Adipose tissue (tissue), 3 donors: ENCODE results near the gene DNER. TPM values are rescaled to one million over a fixed set of nuclear protein-coding genes. Genes with fewer than 3 reads are reported as not detected.

ENCODE experiments used
- H3K27ac ChIP-seq: one replicate; pipeline ENCODE4 v1.5.1; 2013; ENCODE audit warnings: low read depth, low read length
- WGBS, 3 donors: extraction: QIAGEN DNeasy Blood & Tissue Kit; methylation state at CpG; one replicate each; pipeline ENCODE4 v1.1.7; 2013; 5-methylcytosine and 5-hydroxymethylcytosine counted together
- polyA plus RNA-seq, 3 donors: library from polyadenylated mRNA; stranded (reverse); fragments of 200-250 nt; gene quantifications; one replicate each; pipeline ENCODE4 v1.2.3, GENCODE V29; 2013
- donor health status: healthy with polysubstance abuse.
- donor health status: Bipolar disorder and iron deficiency.
- donor health status: healthy.

The DNER gene
- polyA plus RNA-seq, 3 donors: 0.30 to 10.8 (median 1.4) TPM

DNA sequence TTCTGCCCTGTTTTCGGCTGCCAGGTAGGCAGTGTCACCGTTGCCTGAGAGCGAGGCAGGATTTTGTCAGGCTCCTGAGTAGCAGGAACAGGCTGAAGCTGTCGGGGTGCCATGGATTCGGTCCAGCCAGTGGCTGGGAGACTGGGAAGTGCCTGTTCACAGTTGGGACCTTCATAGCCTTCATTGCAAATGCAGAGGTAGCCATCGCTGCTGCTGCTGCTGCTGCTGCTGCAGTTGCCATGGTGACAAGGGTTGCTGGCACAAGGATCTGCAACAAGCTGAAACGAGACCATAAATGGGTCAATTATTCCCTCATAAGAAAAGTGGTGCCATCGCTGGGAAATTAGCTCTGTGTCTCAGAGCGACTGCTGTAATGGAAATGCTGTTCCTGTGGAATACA, 122.7 kb downstream of the DNER start:
- 66 to 82% (median 80%) methylated on average over 9 of the region's 9 CpGs for WGBS, 3 donors
- H3K27ac ChIP-seq: no peak overlapping the region

DNA sequence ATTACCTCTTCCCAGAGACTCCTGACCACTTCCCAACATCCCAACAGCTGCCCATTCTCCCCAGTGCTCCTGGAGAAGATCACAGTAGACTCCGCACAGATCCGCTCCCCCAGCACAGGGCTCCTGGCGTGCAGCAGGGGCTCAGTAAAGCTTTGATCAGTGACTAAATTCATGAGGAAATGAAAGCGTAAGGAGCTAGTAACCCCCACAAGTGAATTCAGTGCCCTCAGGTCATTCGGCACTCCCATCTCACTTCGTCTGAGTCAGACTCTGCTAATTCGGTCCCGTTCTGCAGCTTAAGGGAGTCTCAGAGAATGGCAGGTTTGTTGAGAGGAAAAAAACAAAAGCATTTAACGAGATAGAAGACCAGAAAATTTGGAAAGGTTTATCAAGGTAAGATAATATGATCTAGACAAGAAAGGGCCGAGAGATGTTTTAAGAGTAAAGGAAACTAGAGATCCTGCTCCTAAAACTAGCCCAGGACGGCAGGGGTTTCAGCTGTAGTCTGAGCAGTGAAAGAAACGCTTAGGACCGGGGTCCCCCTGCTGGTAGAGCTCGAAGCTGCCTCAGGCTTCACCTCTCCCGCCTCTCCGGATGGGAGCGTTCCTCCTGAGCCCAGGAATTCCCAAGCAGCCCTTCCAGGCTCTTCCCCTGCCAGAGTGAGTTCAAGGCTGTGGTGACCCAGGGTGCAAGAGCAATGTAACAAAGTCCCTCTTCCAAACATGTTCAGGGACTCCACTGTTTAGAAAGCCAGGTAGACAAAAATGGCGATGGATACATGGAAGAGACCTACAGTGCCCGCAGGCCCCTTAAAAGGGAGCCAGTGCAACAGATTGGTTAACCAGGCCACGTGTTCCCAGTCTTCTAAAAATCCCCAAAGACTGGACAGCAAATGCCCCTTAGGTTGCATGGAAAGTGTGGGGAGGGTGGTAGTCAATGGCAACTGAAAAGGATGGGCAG, 127.3 kb downstream of the DNER start:
- H3K27ac ChIP-seq: no peak overlapping the region
- 22 to 26% (median 25%) methylated on average over 20 of the region's 20 CpGs for WGBS, 3 donors

DNA sequence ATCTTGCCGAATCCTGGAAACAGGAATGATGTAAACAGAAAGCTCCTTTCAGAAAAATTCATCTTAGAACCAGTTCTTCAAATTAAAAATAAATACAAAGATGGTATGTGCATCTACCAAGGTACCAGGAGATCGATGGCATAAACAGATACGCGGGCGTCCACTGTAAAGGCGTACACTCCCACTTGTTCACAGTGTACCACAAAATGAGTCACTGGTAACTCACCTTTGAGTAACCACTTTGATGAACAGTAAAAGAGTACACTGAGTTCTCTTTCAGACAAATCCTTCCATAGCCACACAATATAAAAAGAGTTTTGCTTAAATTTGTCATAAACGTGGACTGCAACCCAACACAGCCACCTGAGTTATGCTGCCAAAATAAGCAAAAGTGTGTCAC, 128.3 kb downstream of the DNER start:
- WGBS, 3 donors: 83% methylated on average over 7 of the region's 7 CpGs
- H3K27ac ChIP-seq: no peak overlapping the region

DNA sequence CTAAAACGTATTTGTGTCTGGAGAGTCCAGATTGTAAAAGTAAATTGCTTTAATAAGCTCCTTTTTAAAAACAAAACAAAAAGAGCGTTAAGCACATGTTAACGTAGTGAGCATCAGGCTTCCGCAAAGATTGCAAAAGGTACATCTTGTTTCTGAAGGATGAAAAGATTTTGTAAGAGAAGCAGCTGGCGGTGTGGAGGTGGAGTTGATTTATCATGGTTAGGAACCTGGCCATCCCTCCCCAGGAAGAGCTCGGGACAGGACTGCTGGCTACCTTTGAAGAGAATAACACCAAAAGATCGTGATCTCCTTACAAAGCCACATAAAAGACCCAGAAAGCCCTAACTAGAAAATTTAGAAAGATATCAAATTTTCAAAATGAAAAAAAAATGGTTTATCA, 132.2 kb downstream of the DNER start:
- H3K27ac ChIP-seq: no peak overlapping the region
- 74 to 87% (median 83%) methylated on average over 7 of the region's 7 CpGs for WGBS, 3 donors

DNA sequence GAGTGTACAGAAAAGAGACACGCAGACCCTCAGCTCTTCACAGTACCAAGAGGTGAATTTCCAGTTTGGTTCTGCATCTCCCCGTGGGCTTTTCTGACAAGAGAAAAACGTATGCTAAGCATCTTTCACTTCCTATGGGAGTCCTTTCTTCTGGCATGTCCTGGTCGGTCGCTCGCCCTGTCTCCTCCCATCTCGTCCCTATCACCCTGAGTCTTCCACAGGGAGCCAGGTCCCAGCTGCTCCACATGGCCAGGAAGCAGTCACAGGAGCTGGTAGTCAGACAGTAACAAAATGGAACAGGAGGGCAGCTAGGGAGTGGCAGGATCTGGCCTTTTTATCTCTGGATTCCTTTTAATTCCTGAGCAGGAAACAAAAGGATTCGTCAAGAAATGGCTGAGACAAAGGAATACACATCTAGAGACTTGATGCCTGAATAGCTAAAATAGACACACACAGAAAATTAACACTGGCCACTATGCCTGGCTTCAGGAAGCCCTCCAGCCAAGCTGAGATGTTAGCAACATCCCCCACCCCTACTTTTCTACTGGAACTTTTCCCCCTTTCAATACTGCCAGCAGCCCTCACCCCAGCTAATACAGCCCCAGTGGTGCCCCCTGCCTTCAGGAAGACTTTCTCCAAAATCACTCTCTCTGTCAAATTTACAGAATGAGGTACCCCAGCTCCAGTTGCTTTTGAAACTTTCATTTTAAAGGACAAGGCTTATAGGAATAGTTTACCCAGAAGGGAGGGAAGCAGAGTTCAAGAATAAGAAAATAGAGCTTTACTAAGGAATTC, 136.1 kb downstream of the DNER start:
- 42 to 56% (median 49%) methylated on average over 8 of the region's 8 CpGs for WGBS, 3 donors
- H3K27ac ChIP-seq: no peak overlapping the region

DNA sequence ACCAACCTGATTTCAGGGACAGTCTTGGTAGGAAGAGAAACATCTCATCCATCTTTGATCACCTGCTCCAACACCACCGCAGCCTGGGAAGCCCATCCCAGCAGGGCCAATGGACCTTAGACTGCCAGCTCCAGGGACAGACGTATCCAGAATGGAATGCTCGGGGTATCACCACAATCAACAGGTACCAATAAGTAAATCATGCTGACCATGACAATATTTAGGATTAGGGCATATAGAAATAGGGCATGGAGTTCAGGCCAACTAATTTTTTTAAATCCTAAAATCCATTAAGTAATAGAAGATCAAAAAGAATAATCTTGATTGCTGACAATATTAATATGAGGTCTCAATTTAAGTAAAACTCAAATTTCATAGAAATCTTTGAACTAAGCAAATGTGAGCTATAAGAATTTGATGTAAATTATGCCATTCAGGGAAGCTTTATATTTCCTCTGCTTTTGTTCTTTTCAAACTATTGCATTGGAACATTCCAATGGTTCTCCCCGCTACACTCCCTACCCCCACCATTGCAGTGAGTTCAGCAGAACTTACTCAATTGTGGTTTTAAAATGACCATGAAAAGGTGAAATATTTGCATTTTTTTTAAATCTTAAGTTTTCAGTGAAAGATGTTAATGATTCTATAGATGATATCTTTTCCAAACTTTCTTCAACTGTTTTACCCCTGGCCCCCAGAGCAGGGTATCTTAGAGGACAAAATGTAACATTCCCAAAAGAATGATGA, 138.6 kb downstream of the DNER start:
- 72 to 96% (median 93%) methylated on average over 4 of the region's 4 CpGs for WGBS, 3 donors
- no peak overlapping the region for H3K27ac ChIP-seq

DNA sequence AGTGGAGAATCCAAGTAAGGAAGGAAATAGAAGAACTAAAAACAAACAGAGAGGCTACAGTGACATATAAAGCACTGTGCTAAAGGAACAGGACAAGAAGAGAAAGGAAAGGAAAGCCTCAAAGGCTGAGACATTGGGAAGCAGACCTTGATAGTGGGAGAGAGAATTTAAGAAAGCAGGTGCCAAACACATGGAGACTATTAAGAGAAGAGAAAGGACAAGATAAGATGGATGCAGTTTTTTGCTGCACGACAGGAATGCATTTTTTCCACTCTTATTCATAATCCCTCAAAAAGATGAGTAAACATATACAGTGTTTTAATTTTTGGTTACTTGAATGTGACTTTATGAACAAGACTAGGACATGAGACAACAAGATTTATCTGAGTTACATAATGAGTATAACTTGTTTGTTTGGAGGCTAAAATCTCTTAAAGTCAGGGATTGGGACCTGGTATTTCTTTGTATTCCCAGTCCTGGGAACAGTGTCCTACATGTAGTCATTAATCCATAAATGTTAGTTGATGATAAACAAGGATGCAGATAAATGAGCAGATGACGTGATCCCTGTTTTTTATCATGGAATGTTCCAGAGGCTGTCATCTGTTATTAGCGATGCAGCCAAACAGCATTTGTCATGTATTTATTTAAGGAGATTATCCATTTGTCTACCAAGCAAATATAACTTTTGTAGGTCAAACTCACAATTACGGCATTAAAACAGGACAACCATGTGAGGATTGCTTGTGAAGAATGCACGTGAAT, 141.7 kb downstream of the DNER start:
- H3K27ac ChIP-seq: no peak overlapping the region
- 38 to 61% (median 54%) methylated on average over 5 of the region's 5 CpGs for WGBS, 3 donors

DNA sequence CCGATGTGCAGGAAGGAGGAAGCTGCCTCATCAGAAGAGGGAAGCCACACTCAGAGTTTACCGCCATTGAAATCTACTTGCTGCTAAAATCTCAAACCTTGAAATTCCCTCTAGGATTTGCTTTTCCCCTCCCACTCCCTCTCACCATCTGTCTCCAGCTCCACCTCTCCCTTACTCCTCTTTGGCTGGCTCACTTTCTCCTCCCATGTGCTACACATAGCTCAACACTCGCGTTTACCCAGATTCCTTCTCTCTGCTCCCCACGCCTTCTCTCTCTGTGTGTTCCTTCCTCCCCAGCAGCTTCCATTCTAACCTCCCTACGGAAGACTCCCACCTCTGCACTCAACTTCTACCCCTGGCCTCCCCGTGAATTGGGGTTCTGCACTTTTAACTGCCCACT, 143.1 kb downstream of the DNER start:
- H3K27ac ChIP-seq: no peak overlapping the region
- WGBS, 3 donors: 68 to 73% (median 72%) methylated on average over 7 of the region's 7 CpGs

DNA sequence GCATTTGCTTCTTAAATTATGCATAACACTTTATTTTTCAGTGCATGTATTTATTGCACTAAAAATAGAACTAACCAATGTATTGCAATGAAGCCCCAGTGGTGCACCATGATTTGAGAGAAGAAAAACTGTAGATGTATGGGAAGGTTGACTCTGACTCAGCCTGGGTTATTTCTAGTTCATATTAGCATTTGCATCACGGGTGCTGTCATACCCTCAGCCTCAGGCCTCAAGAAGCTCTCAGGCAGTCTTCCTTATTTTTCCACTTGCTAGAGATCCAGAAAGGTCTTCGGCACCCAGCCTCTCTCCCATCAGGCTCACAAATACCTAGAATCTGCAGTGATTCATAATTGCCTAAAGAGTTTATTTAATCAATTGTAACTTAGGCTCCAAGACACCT, 148.0 kb downstream of the DNER start:
- WGBS, 3 donors: 81 to 96% (median 96%) methylated on average over 2 of the region's 2 CpGs

DNA sequence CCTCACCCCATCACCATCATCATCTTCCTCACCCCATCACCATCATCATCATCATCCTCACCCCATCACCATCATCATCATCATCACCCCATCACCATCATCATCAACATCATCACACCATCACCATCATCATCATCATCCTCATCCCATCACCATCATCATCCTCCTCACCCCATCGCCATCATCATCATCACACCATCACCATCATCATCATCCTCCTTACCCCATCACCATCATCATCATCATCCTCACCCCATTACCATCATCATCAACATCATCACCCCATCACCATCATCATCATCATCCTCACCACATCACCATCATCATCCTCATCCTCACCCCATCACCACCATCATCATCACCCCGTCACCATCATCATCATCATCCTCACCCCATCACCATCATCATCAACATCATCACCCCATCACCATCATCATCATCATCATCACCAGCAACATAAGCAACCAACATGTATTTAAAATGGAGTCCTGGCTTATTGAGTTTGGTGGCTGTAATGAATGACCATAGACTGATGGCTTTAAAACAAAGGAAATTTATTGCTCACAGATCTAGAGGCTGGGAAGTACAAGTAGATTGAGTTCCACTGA, 150.0 kb downstream of the DNER start:
- WGBS, 3 donors: 75 to 90% (median 81%) methylated on average over 2 of the region's 2 CpGs
- H3K27ac ChIP-seq: no peak overlapping the region

More for the DNA sequence above, 148.0 kb downstream of the DNER start:
- no peak overlapping the region for H3K27ac ChIP-seq

DNA sequence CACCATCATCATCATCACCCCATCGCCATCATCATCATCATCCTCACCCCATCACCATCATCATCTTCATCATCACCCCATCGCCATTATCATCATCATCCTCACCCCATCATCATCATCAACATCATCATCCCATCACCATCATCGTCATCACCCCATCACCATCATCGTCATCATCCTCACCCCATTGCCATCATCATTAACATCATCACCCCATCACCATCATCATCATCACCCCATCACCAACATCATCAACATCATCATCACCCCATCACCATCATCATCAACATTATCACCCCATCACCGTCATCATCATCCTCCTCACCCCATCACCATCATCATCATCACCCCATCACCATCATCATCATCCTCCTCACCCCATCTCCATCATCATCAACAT, 151.0 kb downstream of the DNER start:
- no peak overlapping the region for H3K27ac ChIP-seq
- 71 to 95% (median 89%) methylated on average over 5 of the region's 5 CpGs for WGBS, 3 donors

DNA sequence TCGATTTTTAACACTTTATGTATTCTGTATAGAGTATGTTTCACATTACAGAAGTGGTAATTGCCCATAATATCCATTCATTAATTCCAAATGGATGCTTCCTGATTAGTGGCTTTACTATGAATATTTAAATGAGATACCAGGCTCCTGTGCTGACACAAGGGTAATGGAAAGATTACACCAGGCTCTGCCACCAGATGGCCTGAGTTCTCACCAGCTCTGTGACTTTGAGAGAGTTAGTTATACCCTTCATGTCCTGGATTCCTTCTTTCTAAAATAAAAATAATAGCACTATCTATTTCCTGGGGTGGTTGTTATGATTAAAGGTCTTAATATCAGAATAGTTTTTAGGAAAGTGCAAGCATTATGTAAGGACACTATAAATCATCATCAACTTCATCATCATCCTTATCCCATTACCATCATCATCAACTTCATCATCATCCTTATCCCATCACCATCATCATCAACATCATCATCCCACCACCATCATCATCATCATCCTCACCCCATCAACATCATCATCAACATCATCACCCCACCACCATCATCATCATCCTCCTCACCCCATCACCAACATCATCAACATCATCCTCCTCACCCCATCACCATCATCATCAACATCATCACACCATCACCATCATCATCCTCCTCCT, 151.8 kb downstream of the DNER start:
- H3K27ac ChIP-seq: no peak overlapping the region
- WGBS, 3 donors: 37 to 69% (median 60%) methylated on average over 1 of the region's 1 CpG

DNA sequence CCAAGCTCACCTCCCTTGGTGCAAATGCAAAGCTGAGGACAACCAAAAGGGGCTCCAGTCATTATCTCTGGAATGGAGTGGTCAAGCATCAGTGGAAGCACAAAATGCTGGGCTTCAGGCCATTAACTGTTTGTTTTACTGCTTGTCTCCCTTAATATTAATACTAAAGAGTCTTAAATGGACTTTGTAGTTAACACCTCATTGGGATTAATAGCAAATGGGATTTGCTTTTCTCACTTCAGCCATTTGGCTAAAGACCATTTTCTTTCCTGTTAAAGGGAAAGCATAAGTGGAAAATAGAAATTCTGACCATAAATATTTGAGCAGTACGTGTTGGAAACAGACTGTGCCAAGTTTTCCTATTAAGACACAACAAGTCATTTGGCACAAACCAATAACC, 154.4 kb downstream of the DNER start:
- H3K27ac ChIP-seq: no peak overlapping the region
- WGBS, 3 donors: 45 to 61% (median 57%) methylated on average over 1 of the region's 1 CpG

DNA sequence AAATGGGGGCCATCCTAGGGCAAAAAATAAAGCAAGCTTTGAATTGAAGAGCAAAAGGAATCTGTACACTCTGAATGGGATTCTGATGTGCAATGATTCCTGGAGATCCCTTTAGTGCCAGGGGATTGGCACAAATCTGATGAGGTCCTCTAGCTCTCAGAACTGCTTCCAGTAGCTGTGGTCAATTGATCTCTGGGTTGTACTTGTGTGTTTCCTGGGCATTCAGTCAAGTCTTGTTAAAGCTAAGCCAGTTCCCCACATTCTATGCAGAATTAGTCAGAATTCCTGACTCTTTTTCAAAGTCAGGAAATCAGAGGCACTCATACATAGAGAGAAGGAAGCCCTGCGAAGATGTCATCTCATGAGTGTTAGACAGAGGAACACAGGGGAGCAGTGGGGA, 161.3 kb downstream of the DNER start:
- WGBS, 3 donors: 82 to 89% (median 88%) methylated on average over 1 of the region's 1 CpG
- H3K27ac ChIP-seq: no peak overlapping the region

DNA sequence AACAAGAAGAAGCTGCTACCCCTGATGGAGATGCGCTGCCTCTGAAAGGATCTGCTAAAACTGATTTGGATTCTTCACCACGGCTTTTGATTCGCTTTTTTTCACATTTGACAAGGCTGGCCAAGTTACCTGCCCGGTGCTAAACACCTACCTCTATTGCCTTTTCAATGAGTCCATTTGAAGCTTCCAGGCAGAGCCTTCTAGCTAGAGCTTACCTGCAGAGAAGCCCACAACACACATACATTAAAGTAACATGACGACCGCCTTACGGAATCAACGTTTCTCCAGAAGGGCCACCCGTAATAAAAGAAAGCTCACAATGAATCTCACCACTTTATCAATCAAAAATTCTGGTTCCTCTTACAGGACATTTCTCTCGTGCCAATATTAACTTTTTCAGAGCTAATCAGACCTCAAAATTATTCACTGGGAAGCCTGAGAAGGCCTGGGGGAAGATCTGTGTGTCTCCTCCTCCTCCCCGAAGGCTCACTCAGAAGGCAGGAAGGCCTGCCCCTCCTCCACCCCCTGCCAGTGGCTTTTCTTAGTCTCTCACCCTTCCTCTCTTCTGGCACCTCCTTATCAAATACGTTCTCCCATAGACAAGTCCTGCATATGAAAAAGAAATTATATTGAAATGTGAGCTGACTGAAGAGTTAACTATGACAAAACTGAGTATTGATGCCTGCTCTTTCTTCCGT, 171.0 kb downstream of the DNER start:
- 70 to 87% (median 84%) methylated on average over 13 of the region's 13 CpGs for WGBS, 3 donors

DNA sequence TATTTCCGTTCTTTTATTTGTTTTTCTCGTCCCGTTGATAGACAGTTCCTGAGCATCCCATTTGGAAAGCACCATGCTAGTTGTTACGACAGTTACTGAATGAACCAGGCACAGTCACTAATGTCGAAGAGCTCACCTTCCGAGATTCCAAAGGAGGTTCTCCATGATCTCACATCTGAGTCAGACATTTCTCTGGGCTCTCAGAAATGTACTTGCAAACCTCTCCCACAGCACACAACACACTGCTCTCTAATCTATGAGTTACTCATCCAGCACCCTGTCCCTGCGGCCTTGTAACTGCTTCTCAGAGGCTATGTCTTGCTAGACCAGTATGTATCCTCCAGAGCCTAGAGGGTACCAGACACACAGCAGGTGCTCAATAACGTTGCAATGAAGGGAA, 174.7 kb downstream of the DNER start:
- WGBS, 3 donors: 68 to 84% (median 79%) methylated on average over 8 of the region's 8 CpGs

More for the DNA sequence above, 171.0 kb downstream of the DNER start:
- no peak overlapping the region for H3K27ac ChIP-seq

DNA sequence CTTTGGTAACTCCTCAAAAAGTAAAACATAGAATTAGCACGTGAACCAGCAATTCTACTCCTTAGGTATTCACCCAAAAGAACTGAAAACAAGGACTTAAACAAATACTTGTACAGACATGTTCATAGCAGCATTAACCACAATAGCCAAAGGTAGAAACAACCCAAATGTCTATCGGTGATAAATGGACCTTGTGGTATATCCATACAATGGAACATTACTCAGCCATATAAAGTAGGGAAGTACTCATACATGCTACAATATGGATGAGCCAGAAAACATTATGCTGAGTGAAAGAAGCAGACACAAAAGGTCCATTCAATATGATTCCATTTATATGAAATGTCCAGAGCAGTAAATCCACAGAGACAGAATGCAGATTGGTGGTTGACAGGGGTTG, 182.8 kb downstream of the DNER start:
- 86 to 95% (median 90%) methylated on average over 2 of the region's 2 CpGs for WGBS, 3 donors
- no peak overlapping the region for H3K27ac ChIP-seq

More for the DNA sequence above, 174.7 kb downstream of the DNER start:
- no peak overlapping the region for H3K27ac ChIP-seq
